Measurements from ENCODE around the gene PPP1R26. TPM values are rescaled to one million over a fixed set of nuclear protein-coding genes. Genes with fewer than 3 reads are reported as not detected.

PPP1R26 gene
- total and polyA plus RNA-seq, 12 donors: 3.3 to 34.8 (median 15.8) TPM

DNA sequence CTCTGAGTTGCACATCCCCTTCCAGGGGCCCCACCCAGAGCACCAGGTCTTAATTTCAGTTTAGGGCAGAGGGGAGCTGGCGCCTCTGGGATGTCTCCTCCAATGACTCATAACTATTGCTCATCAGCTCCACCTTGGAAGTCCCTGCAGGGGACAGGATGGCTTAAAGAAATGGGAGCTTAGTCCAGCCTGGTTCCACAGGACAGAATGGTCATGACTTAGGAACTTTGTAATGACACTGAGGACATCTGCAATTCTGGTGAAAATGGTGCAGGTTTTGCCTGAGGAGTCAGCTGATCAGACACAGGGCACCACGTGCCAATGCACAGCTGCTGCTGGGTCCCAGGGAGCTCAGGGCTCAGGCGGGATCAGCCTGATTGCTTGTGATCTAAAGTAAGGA lies 16.4 kb upstream of the PPP1R26 start:
- TF ChIP-seq POLR2A (IDR thresholded peaks at IDR 0.05): no peak
- intact Hi-C loops (cut with DNase I): no loop called here
- no peaks in the 10 kb centered on the region for H3K9me3 ChIP-seq (replicated peaks in 1 of 3)
- H3K36me3 ChIP-seq (replicated peaks in 1 of 2): no peaks in the 10 kb centered on the region
- H3K4me1 ChIP-seq (replicated peaks in 1 of 2): no peaks in the 10 kb centered on the region
- 51 to 59% (median 53%) methylated on average over 3 of the region's 3 CpGs for WGBS, 4 donors
- no peak overlapping the region for H3K4me3 ChIP-seq
- DNase-seq: peak in 1 of 7 donors; percentile 24
- H3K27ac ChIP-seq: no peak overlapping the region
- peaks cover 3% of the 10 kb centered on the region for H3K27me3 ChIP-seq

DNA sequence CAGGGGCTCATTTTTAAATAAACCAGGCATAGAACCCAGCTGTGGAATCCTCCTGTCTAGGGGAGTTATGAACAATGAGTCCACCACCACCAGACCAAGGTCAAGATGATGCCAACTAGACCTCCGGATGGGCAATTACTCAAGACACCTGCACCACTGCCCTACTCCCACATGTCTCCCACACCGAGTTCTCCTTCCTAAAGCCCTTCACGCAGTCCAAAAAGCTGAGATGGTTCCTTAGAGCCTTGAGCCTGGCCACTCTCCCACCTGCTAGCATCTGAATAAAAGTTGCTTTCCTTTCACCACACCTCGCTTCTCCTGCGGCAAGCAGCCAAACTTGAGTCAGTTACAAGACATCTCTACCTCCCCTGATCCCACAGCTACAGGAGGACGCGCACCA lies 15.4 kb upstream of the PPP1R26 start:
- TF ChIP-seq POLR2A (IDR thresholded peaks at IDR 0.05): no peak
- TF ChIP-seq CTCF (IDR thresholded peaks at IDR 0.05): no peak
- WGBS, 4 donors: 82 to 92% (median 88%) methylated on average over 7 of the region's 7 CpGs
- Histone ChIP-seq H3K9me3 (replicated peaks in 1 of 3) (no peaks in the 10 kb centered on the region), H3K36me3 (replicated peaks in 1 of 2) (no peaks in the 10 kb centered on the region), H3K4me1 (replicated peaks in 1 of 2) (peaks cover 1 to 2% of the 10 kb centered on the region in 2 donors), H3K4me3 (no peak overlapping the region), H3K27me3 (peaks cover 3% of the 10 kb centered on the region), H3K27ac (no peak overlapping the region)
- DNase-seq: no peak
- intact Hi-C loops (cut with DNase I): no loop called here

GRCh38 chr9:135468854-135469521 lies 10.6 kb upstream of the PPP1R26 start:
- no peaks in the 10 kb centered on the region for H3K36me3 ChIP-seq (replicated peaks in 1 of 2)
- WGBS, 4 donors: 29 to 38% (median 32%) methylated on average over 16 of the region's 16 CpGs
- TF ChIP-seq POLR2A (IDR thresholded peaks at IDR 0.05) (no peak), CTCF (IDR thresholded peaks at IDR 0.05) (no peak)
- H3K4me1 ChIP-seq (replicated peaks in 1 of 2): peaks cover 4 to 7% of the 10 kb centered on the region in 2 donors
- H3K27ac ChIP-seq: peak overlapping the region in 2 of 5 donors; percentile 1 to 50
- no peaks in the 10 kb centered on the region for H3K9me3 ChIP-seq (replicated peaks in 1 of 3)
- no peaks in the 10 kb centered on the region for H3K27me3 ChIP-seq
- DNase-seq: peak in 4 of 7 donors; percentile 28 to 38 (median 33)
- intact Hi-C loops (cut with DNase I): no loop called here
- H3K4me3 ChIP-seq: peak overlapping the region in 1 of 4 donors; percentile 19

GRCh38 chr9:135471791-135472640 lies 7.6 kb upstream of the PPP1R26 start:
- no peak overlapping the region for H3K4me3 ChIP-seq
- intact Hi-C loops (cut with DNase I): loop anchor here in 1 of 2 donors (5.0 kb wide), 1 partner anchor 35 kb away; no protein-coding TSS in a partner anchor
- 75 to 83% (median 81%) methylated on average over 23 of the region's 23 CpGs for WGBS, 4 donors
- H3K4me1 ChIP-seq (replicated peaks in 1 of 2): peaks cover 4 to 9% of the 10 kb centered on the region in 2 donors
- no peaks in the 10 kb centered on the region for H3K27me3 ChIP-seq
- TF ChIP-seq CTCF (IDR thresholded peaks at IDR 0.05): no peak
- TF ChIP-seq POLR2A (IDR thresholded peaks at IDR 0.05): no peak
- no peaks in the 10 kb centered on the region for H3K9me3 ChIP-seq (replicated peaks in 1 of 3)
- no peak for DNase-seq
- no peaks in the 10 kb centered on the region for H3K36me3 ChIP-seq (replicated peaks in 1 of 2)
- no peak overlapping the region for H3K27ac ChIP-seq
